ENCODE results near the gene MON1B. TPM values are rescaled to one million over a fixed set of nuclear protein-coding genes. Genes with fewer than 3 reads are reported as not detected.

Gene MON1B
- total and polyA plus RNA-seq, 9 of the 15 experiments (the other 6 are each of a cell fraction or from before 2014, with no cell fraction given) = 5.0 to 66.0 (median 12.6) TPM

- H3K4me3 ChIP-seq = no peak overlapping the region
- H2AFZ ChIP-seq (ENCODE audit: low read depth, low read length) = no peak overlapping the region
- POLR2A ChIA-PET = no interaction called here
- no peaks in the 10 kb centered on the region; a peak in 1 of 5 replicates for H3K27me3 ChIP-seq (ENCODE audit: control insufficient read depth in 2 of 2, insufficient read depth in 2 of 2, low read length in 2 of 2)
- WGBS (ENCODE audit: insufficient coverage, low coverage, missing lambda C conversion rate) = 0% methylated on average over 2 of the region's 2 CpGs
- H3K4me2 ChIP-seq (ENCODE audit: insufficient read depth, low read length) = no peak overlapping the region
- no peaks in the 10 kb centered on the region for H3K36me3 ChIP-seq (ENCODE audit: control insufficient read depth, insufficient read depth, low read length)
- H3K9ac ChIP-seq (ENCODE audit: insufficient read depth in 1 of 2, low read depth in 2 of 2, low read length in 2 of 2) = no peak overlapping the region
- no peak overlapping the region for H3K27ac ChIP-seq (ENCODE audit: extremely low read depth, low read depth, low read length)
- H3K4me1 ChIP-seq (replicated peaks in 1 of 2; ENCODE audit: control insufficient read depth in 2 of 2, insufficient read depth in 2 of 2, low read length in 2 of 2) = no peaks in the 10 kb centered on the region
- in situ Hi-C loops (cut with MboI) (loop anchor here (25.0 kb wide), 1 partner anchor 504 kb away; no protein-coding TSS in a partner anchor), intact Hi-C loops (cut with micrococcal nuclease) (loop anchor here (10.0 kb wide), 1 partner anchor 502 kb away; no protein-coding TSS in a partner anchor)
- DNase-seq (ENCODE audit: extremely low read depth in 1 of 4, low spot score in 3 of 4) (no peak), ATAC-seq (no peak), FAIRE-seq (no peak)
- no peaks in the 10 kb centered on the region for H3K9me3 ChIP-seq (replicated peaks; ENCODE audit: control insufficient read depth, insufficient read depth, low read depth, low read length)
- no TSS peak for BruUV-seq (replicated peaks)
- TF ChIP-seq BRF1 (IDR thresholded peaks at IDR 0.05; ENCODE audit: borderline replicate concordance, extremely low read depth, insufficient read length) = no peak
- TF ChIP-seq HNRNPUL1 (IDR thresholded peaks at IDR 0.05; ENCODE audit: low read length) = no peak
- no peak for TF ChIP-seq ETV1 (tag; conservative IDR thresholded peaks at IDR 0.05; ENCODE audit: low read depth)
- no peak for TF ChIP-seq MITF (IDR thresholded peaks at IDR 0.05)
- H3K9me1 ChIP-seq (ENCODE audit: control insufficient read depth, insufficient read depth, low read length) = no peaks in the 10 kb centered on the region
- CTCF ChIA-PET (ENCODE audit: low intra/inter-chr PET ratio) = no interaction called here
- H3K79me2 ChIP-seq (ENCODE audit: control insufficient read depth, insufficient read depth, low read length) = no peaks in the 10 kb centered on the region
- H4K20me1 ChIP-seq (replicated peaks; ENCODE audit: control insufficient read depth, insufficient read depth, low read length) = no peaks in the 10 kb centered on the region
These were observed 24.3 kb upstream of the MON1B start for GRCh38 chr16:77166726-77167125.

Measured in K562 (cell line).